Keratinocyte (primary cell): ENCODE data around the gene CCR8. TPM values are rescaled to one million over a fixed set of nuclear protein-coding genes. Genes with fewer than 3 reads are reported as not detected.
"Not testable (repeated sequence)": the region's sequence is repeated elsewhere in the genome, so short reads cannot be mapped to it uniquely, and the experiment has no call there.

Experiments
- DNase-seq: peaks from one replicate; pipeline ENCODE4 v3.0.0-alpha.2; 2011; ENCODE audit warnings: low read depth, missing footprints, low spot score
- FAIRE-seq: peaks from 2 replicates; lab custom pipeline; 2011; peaks lifted over from hg19 to GRCh38; lab: Jason Lieb, UNC
- H2AFZ ChIP-seq: 2 replicates; pipeline ENCODE4 v1.6.0; 2012; ENCODE audit warnings: low read length, control low read depth, inconsistent platforms; ENCODE audit not compliant: control insufficient read depth
- H3K27ac ChIP-seq: 2 replicates; pipeline ENCODE4 v1.5.1; 2011; ENCODE audit warnings: low read length; ENCODE audit not compliant: control insufficient read depth, insufficient read depth
- H3K27me3 ChIP-seq: 3 replicates; pipeline ENCODE4 v1.6.0; 2011; ENCODE audit warnings: low read length; ENCODE audit not compliant: control insufficient read depth, insufficient read depth; ENCODE audit errors: extremely low read depth
- H3K36me3 ChIP-seq, 2 experiments: 2 replicates in 1 of 2; 3 replicates in 1 of 2; pipeline ENCODE4 v1.5.1; 2011; ENCODE audit warnings: low read length in 2 of 2, mild to moderate bottlenecking in 1 of 2; ENCODE audit not compliant: control insufficient read depth in 2 of 2, insufficient read depth in 2 of 2; ENCODE audit errors: extremely low read depth in 1 of 2
- H3K4me1 ChIP-seq: 3 replicates; pipeline ENCODE4 v1.5.1; 2011; ENCODE audit warnings: low read length; ENCODE audit not compliant: control insufficient read depth, insufficient read depth; ENCODE audit errors: extremely low read depth
- H3K4me2 ChIP-seq: 3 replicates; pipeline ENCODE4 v1.6.0; 2011; ENCODE audit warnings: low read depth, low read length; ENCODE audit not compliant: control insufficient read depth, insufficient read depth; ENCODE audit errors: extremely low read depth
- H3K4me3 ChIP-seq, 3 experiments: fragments of 200-600 bp in 1 of 3; sonication (generic) in 1 of 3; 2 replicates in 2 of 3; 3 replicates in 1 of 3; pipeline ENCODE4 v1.5.1; 2011 to 2016; ENCODE audit warnings: low read length in 3 of 3, mild to moderate bottlenecking in 3 of 3, control low read depth in 2 of 3, inconsistent platforms in 1 of 3, low read depth in 1 of 3, mixed read lengths in 1 of 3, mixed run types in 1 of 3, moderate library complexity in 1 of 3; ENCODE audit not compliant: control insufficient read depth in 2 of 3, insufficient read depth in 2 of 3; ENCODE audit errors: extremely low read depth in 1 of 3
- H3K79me2 ChIP-seq: 2 replicates; pipeline ENCODE4 v1.6.0; 2012; ENCODE audit warnings: low read length; ENCODE audit not compliant: control insufficient read depth, insufficient read depth
- H3K9ac ChIP-seq: 3 replicates; pipeline ENCODE4 v1.6.0; 2011; ENCODE audit warnings: low read length; ENCODE audit not compliant: control insufficient read depth, insufficient read depth; ENCODE audit errors: extremely low read depth
- H3K9me1 ChIP-seq: 3 replicates; pipeline ENCODE4 v1.6.0; 2011; ENCODE audit warnings: low read length; ENCODE audit not compliant: control insufficient read depth, insufficient read depth; ENCODE audit errors: extremely low read depth
- H3K9me3 ChIP-seq: 2 replicates; pipeline ENCODE4 v1.5.1; 2012; ENCODE audit warnings: low read depth, low read length; ENCODE audit not compliant: control insufficient read depth
- H4K20me1 ChIP-seq: 3 replicates; pipeline ENCODE4 v1.6.0; 2011; ENCODE audit warnings: low read length; ENCODE audit not compliant: control insufficient read depth, insufficient read depth; ENCODE audit errors: extremely low read depth
- CTCF ChIP-seq, 3 experiments: IDR thresholded peaks in 1 of 3; conservative IDR thresholded peaks in 1 of 3; optimal IDR thresholded peaks in 1 of 3; 2 replicates in 2 of 3; 3 replicates in 1 of 3; pipeline versions ENCODE3 to v1.5.1; 2011; ENCODE audit warnings: low read length in 3 of 3, mild to moderate bottlenecking in 3 of 3, moderate library complexity in 2 of 3, control low read depth in 1 of 3, inconsistent platforms in 1 of 3; ENCODE audit not compliant: insufficient read depth in 2 of 3; ENCODE audit errors: extremely low read depth in 1 of 3
- EZH2 ChIP-seq: IDR thresholded peaks from one replicate; pipeline ENCODE4 v1.6.1; 2012; ENCODE audit warnings: inconsistent platforms, mild to moderate bottlenecking, low read length, moderate library complexity
- dilution Hi-C: fragments of 300-500 bp; cut with MboI; formaldehyde crosslinking; loops from one replicate; pipeline ENCODE4 v1.7.0; 2020; ENCODE audit warnings: low sequenced_read_pairs; ENCODE audit not compliant: extremely low pct_ligation_motif_present
- polyA plus RNA-seq, 5 experiments: library from polyadenylated mRNA; depleted of rRNA in 3 of 5; stranded (reverse) in 3 of 5; stranded (forward) in 1 of 5; unstranded in 1 of 5; fragments of >200 nt; gene quantifications; 1 replicate in 1 of 5; 2 replicates in 3 of 5; 3 replicates in 1 of 5; pipeline versions ENCODE4 v1.2.1 to v1.2.3, GENCODE V29; 2011 to 2012; ENCODE audit warnings: missing spikeins in 2 of 5, low read depth in 1 of 5, low replicate concordance in 1 of 5

CCR8 gene
- polyA plus RNA-seq, 1 donor (not counting 4 experiments of a cell fraction or from before 2014, with no cell fraction given): not detected

GRCh38 chr3:39318301-39318700 is 11.2 kb upstream of the CCR8 start:
- Histone ChIP-seq H3K79me2 (no peaks in the 10 kb centered on the region), H3K4me3 (no peak overlapping the region), H3K36me3 (no peaks in the 10 kb centered on the region), H3K9ac (no peak overlapping the region), H3K27ac (no peak overlapping the region), H3K9me1 (no peaks in the 10 kb centered on the region), H4K20me1 (no peaks in the 10 kb centered on the region), H3K27me3 (no peaks in the 10 kb centered on the region), H2AFZ (no peak overlapping the region), H3K4me2 (no peak overlapping the region), H3K9me3 (no peaks in the 10 kb centered on the region), H3K4me1 (no peaks in the 10 kb centered on the region)
- TF ChIP-seq CTCF (optimal IDR thresholded peaks at IDR 0.05 in 1 of 3, IDR thresholded peaks at IDR 0.05 in 1 of 3, conservative IDR thresholded peaks at IDR 0.05 in 1 of 3; ENCODE audit: extremely low read depth in 1 of 3, insufficient read depth in 2 of 3, low read length in 3 of 3): no peak
- TF ChIP-seq EZH2: no peak
- no peak for DNase-seq
- FAIRE-seq: no peak
- dilution Hi-C loops: no loop called here

DNA sequence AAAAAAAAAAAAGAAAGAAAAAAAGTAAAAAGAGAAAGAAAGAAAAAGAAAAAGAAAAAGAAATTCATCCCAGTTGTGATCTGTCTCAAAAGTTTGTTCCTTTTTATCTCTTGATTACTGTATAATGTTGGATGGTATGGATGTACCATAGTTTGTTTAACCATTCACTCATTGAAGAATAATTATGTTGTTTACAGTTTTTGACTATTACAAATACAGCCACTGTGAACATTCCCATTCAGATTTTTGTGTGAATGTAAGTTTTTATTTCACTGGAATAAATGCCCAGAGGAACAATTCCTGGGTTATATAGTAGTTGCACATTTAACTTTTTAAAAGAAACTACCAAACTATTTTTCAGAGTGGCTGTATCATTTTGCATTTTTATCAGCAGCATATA is 10.3 kb upstream of the CCR8 start:
- Histone ChIP-seq H3K9me3 (no peaks in the 10 kb centered on the region), H3K9me1 (no peaks in the 10 kb centered on the region), H2AFZ (no peak overlapping the region), H3K9ac (no peak overlapping the region), H3K27ac (no peak overlapping the region), H3K79me2 (no peaks in the 10 kb centered on the region), H3K4me2 (no peak overlapping the region), H3K4me3 (no peak overlapping the region), H4K20me1 (no peaks in the 10 kb centered on the region), H3K27me3 (no peaks in the 10 kb centered on the region), H3K4me1 (no peaks in the 10 kb centered on the region), H3K36me3 (no peaks in the 10 kb centered on the region)
- FAIRE-seq: no peak
- dilution Hi-C loops: no loop called here
- no peak for DNase-seq
- TF ChIP-seq EZH2 (no peak), CTCF (optimal IDR thresholded peaks at IDR 0.05 in 1 of 3, IDR thresholded peaks at IDR 0.05 in 1 of 3, conservative IDR thresholded peaks at IDR 0.05 in 1 of 3; ENCODE audit: extremely low read depth in 1 of 3, insufficient read depth in 2 of 3, low read length in 3 of 3) (no peak)

GRCh38 chr3:39321574-39321983 is 7.9 kb upstream of the CCR8 start:
- H3K27me3 ChIP-seq, H3K79me2 ChIP-seq, FAIRE-seq, H3K9ac ChIP-seq, H4K20me1 ChIP-seq, H3K4me3 ChIP-seq, H3K4me1 ChIP-seq, H3K4me2 ChIP-seq, dilution Hi-C loops, H3K36me3 ChIP-seq, H3K9me3 ChIP-seq, H3K9me1 ChIP-seq, DNase-seq, H3K27ac ChIP-seq, H2AFZ ChIP-seq: not testable (repeated sequence)

GRCh38 chr3:39322209-39322715 is 7.2 kb upstream of the CCR8 start:
- H3K4me3 ChIP-seq, H3K27ac ChIP-seq, H3K27me3 ChIP-seq, H4K20me1 ChIP-seq, H3K4me1 ChIP-seq, FAIRE-seq, H3K79me2 ChIP-seq, dilution Hi-C loops, H2AFZ ChIP-seq, DNase-seq, H3K9ac ChIP-seq, H3K36me3 ChIP-seq, H3K9me1 ChIP-seq, H3K9me3 ChIP-seq, H3K4me2 ChIP-seq: not testable (repeated sequence)
